Osteocyte (in vitro differentiated cells): ENCODE measurements around the gene ITGA3. TPM values are rescaled to one million over a fixed set of nuclear protein-coding genes. Genes with fewer than 3 reads are reported as not detected.
A peak's percentile ranks its signal among the peaks of the same experiment; 100 is the strongest.

Experiments
- DNase-seq: peaks from one replicate; pipeline ENCODE4 v3.0.0; 2021; ENCODE audit warnings: mixed read lengths; ENCODE audit not compliant: unreplicated experiment; ENCODE audit errors: extremely low spot score
- H3K27ac Mint-ChIP-seq: one replicate; pipeline ENCODE4 v1.8.0; 2021; ENCODE audit warnings: mild to moderate bottlenecking, mixed read lengths; ENCODE audit not compliant: unreplicated experiment
- H3K27me3 Mint-ChIP-seq: one replicate; pipeline ENCODE4 v1.8.0; 2021; ENCODE audit warnings: mixed read lengths; ENCODE audit not compliant: unreplicated experiment
- H3K36me3 Mint-ChIP-seq: one replicate; pipeline ENCODE4 v1.8.0; 2021; ENCODE audit warnings: mixed read lengths; ENCODE audit not compliant: unreplicated experiment
- H3K4me1 Mint-ChIP-seq: one replicate; pipeline ENCODE4 v1.8.0; 2021; ENCODE audit warnings: mixed read lengths; ENCODE audit not compliant: unreplicated experiment
- H3K4me3 Mint-ChIP-seq: one replicate; pipeline ENCODE4 v1.8.0; 2021; ENCODE audit warnings: mild to moderate bottlenecking, moderate library complexity, mixed read lengths; ENCODE audit not compliant: unreplicated experiment
- H3K9me3 Mint-ChIP-seq: one replicate; pipeline ENCODE4 v1.8.0; 2021; ENCODE audit warnings: mixed read lengths; ENCODE audit not compliant: unreplicated experiment
- total RNA-seq: library from RNA; stranded (reverse); gene quantifications from 2 replicates; pipeline ENCODE4 v1.2.1, GENCODE V29; 2021
- TF ChIP-seq, protein P1 (sequence below): fragments of 200-600 bp; sonication (generic); IDR thresholded peaks from 2 replicates; pipeline ENCODE4 v1.5.0; 2021; ENCODE audit warnings: antibody characterized with exemption, mild to moderate bottlenecking, moderate library complexity

The ITGA3 gene
- total RNA-seq, 1 donor from 2014 or later: 201 TPM

DNA sequence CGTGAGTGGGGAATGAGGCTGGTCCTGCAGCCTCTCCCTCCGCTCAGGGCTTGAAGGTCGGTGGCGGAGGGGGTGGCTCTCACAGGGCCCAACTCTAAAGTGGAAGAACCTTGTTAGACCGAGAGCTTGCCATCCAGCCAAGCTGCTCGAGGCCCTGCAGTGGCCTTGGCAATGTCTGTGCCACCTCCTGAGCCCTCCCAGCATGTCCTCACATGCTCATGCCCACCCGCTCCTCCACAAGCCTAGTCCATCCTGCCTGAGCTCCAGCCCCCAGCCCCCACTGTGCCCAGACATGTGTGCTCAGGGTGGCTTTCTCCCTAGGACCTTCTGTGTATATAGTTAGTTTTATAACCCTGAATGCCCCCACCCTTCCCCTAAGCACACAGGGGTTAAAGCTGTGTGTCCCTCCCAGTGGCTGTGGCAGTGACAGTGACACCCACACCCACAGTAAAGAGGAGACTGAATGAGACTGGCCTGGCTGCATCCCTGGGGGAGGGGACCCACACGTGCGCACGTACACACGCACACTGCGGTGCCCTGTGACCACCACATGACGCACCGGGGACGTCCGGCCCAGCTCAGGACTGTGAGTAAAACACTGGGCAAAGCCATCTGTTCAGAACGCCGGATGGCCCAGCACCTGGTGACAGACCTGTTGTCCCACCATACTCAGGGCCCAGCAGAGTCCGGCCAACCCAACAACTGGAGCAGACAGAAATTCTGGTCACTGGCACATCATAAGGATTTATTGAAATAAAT, 54.9 kb downstream of the ITGA3 start:
- Mint-ChIP-seq H3K4me3 (no peak overlapping the region), H3K4me1 (peaks cover 19% of the 10 kb centered on the region), H3K27ac (peak overlapping the region; percentile 34), H3K27me3 (no peaks in the 10 kb centered on the region), H3K9me3 (no peaks in the 10 kb centered on the region), H3K36me3 (peaks cover 11% of the 10 kb centered on the region)
- TF ChIP-seq, protein P1, sequence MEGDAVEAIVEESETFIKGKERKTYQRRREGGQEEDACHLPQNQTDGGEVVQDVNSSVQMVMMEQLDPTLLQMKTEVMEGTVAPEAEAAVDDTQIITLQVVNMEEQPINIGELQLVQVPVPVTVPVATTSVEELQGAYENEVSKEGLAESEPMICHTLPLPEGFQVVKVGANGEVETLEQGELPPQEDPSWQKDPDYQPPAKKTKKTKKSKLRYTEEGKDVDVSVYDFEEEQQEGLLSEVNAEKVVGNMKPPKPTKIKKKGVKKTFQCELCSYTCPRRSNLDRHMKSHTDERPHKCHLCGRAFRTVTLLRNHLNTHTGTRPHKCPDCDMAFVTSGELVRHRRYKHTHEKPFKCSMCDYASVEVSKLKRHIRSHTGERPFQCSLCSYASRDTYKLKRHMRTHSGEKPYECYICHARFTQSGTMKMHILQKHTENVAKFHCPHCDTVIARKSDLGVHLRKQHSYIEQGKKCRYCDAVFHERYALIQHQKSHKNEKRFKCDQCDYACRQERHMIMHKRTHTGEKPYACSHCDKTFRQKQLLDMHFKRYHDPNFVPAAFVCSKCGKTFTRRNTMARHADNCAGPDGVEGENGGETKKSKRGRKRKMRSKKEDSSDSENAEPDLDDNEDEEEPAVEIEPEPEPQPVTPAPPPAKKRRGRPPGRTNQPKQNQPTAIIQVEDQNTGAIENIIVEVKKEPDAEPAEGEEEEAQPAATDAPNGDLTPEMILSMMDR: no peak
- DNase-seq: no peak

DNA sequence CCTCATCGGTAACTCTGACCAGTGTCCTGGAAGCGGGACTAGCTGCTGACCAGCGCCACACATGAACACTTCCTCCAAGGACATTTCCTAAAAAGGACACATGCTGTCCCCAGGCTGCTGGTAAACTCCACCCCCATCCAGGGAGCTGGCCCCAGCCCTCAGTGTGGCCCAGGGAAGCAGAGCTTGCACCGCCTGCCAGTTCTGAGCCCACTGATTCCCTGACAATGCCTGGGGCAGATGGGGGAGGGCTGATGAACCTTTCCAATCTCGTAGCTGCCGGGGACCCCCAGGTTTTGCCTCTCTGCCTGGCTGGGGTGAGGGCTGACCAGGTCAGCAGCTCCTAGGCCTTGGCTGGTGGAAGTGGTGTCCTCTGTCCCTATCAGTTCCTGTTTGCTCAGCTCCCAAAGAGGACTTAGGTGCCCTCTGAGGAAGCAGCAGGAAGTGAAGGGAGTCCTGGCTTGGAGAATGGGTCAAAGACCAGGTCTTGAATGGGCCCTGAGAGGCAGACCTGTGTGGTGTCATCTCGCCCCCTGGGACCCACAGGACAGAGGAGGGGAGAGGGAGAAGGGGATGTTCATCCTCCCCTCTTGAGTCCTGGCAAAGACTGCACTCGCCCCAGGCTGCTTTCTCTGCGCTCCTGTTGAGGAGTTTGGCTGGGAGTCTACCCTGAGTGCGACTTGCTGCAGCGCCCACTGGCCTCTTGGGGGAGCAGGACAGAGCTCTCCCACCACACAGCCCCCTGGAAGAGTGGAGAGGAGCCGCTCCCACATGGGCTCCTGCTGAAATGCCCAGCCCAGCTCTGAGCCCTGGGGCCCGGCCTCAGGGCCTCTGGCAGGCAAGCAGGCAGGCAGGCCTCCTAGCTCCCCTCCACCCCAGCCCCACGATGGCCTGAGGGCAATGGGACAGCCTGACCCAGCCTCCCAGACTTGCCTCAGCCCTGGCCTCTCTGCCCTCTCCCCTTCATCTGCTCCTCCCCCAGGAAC, 56.1 kb downstream of the ITGA3 start:
- DNase-seq: no peak
- Mint-ChIP-seq H3K27me3 (no peaks in the 10 kb centered on the region), H3K27ac (peak overlapping the region; percentile 34), H3K4me1 (peaks cover 19% of the 10 kb centered on the region), H3K36me3 (peaks cover 5% of the 10 kb centered on the region), H3K4me3 (no peak overlapping the region), H3K9me3 (no peaks in the 10 kb centered on the region)
- TF ChIP-seq, protein P1: no peak

- Mint-ChIP-seq H3K4me1 (peaks cover 15% of the 10 kb centered on the region), H3K27ac (peak overlapping the region; percentile 44), H3K9me3 (no peaks in the 10 kb centered on the region), H3K4me3 (no peak overlapping the region), H3K36me3 (peaks cover 4% of the 10 kb centered on the region), H3K27me3 (no peaks in the 10 kb centered on the region)
- DNase-seq: no peak
- TF ChIP-seq, protein P1: no peak
Observed at GRCh38 chr17:50112694-50113093, 56.8 kb downstream of the ITGA3 start.

GRCh38 chr17:50113624-50114320, 57.9 kb downstream of the ITGA3 start:
- Mint-ChIP-seq H3K27ac (peak overlapping the region; percentile 23), H3K36me3 (peaks cover 4% of the 10 kb centered on the region), H3K4me1 (peaks cover 11% of the 10 kb centered on the region), H3K27me3 (no peaks in the 10 kb centered on the region), H3K9me3 (no peaks in the 10 kb centered on the region), H3K4me3 (no peak overlapping the region)
- DNase-seq: no peak
- TF ChIP-seq, protein P1: no peak
